NCI-H2196 treated with DMSO at 0.1 percent for 48 hours (cell line): ENCODE data around the gene PNLIPRP1.

Experiments
- DNase-seq: peaks from one replicate; lab custom pipeline; 2025; ENCODE audit not compliant: unreplicated experiment; lab: John Stamatoyannopoulos, UW

Gene PNLIPRP1

DNA sequence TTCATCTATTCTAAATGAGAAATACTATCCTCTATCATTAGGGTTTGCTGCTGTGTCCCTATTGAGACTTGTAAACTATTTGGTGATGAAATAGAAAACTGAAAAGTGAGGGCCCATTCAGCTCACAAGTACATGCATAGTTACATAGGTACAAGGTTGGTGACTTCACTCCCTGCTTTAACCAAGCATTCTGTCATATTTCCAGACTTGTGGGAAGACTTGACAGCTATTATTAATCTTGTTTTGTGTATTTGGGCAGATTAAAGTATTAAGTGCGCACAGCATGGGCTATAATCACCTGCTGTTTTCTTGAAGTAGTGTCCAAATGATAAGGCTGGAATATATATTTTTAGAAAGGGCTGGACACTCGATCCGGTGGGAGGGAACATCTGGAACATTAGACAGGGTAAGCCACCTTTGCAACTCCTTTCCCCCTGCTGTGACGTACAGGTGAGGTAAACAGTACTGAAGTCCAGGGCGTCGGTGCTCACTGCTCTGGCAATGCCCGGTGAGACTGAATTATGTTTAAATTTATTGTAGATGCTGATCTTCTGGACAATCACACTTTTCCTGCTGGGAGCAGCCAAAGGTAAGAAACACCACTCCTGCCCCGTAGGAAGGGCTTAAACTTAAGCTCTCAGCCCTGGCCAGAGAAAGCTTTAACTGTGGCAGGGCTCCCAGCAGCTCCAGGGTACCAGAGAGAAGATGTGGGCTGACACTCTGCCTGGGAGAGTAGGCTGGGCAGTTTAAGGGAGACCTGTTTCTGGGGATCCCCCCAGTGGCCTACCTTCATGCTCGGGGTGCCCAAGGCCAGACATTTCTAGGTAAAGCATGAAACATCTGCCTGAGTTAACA lies at the start of gene PNLIPRP1:
Gene PNLIPRP1, plus strand, starts transcription at position 370 of the 855 bp plus-strand sequence. Its CDS starts 171 bp downstream, at position 541.
- DNase-seq: no peak

DNA sequence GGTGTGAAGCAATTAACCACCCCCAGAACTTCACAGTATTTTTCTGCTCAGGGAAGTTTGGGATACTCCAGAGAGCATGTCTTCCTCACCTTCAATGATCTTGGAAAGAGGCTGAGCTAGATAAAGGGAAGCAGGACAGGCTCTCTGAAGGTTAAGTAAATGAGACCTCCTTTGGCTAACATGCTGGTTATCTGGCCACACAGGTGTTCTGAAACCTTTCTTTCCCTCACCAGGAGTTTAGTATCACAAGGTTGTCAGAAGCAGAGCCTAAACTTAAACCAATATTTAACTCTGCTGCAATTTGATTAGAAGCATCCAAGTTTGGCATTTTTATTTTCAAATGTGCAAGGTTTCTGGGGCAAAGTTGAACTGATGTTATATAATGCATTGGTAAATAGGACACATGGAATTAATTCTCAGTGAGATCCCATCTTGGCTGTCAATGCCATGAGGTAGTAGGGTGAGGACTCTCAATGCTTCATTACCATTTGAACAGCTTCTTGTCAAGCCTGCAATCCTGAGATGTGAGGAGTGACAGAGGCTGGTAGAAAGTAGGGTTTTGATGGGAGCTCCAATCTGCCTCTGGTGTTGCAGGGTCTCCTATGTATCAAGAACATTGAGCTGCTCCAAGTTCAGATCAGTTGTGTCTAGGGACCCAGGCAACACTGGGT lies 48.6 kb upstream of the PNLIPRP1 start:
- DNase-seq: no peak

DNA sequence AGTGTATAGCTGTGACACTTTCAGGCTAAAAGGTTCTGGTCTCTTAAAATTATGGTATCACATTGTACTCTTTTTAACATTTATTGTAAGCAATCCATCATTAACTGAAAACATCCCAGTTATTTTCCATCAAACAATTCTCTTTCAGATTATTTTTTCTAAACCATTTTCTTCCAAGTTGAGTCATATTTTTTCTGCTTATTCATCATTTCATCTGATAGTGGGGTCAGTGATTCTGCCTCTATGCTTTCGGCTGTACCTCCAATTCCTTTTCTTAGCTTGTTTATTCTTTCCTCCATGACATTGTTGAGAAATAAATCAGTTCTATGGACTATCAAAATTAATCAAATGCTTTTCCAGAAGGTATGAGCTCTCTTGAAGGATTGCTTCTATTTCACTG lies 45.6 kb upstream of the PNLIPRP1 start:
- no peak for DNase-seq

DNA sequence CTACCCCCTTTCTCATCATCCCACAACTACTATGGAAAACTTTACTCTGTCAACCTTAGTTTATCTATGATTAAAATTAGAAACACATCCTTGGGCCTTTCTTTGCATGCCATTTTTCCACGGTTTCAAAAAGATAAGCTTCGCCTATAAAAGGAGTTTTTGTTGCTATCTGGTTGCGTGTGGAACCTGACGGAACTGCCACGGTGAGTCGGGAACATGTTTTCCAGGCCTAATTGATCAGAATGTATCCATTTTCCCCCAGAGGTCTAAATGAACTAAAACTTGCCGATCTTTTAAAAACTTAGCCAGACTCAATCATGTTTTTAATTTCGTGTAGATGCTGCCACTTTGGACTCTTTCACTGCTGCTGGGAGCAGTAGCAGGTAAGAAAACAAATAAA lies 45.0 kb upstream of the PNLIPRP1 start, which contains the start of gene PNLIP:
Gene PNLIP, plus strand, starts transcription at position 176 of the 400 bp plus-strand sequence. Its CDS starts 162 bp downstream, at position 338.
- DNase-seq: no peak

DNA sequence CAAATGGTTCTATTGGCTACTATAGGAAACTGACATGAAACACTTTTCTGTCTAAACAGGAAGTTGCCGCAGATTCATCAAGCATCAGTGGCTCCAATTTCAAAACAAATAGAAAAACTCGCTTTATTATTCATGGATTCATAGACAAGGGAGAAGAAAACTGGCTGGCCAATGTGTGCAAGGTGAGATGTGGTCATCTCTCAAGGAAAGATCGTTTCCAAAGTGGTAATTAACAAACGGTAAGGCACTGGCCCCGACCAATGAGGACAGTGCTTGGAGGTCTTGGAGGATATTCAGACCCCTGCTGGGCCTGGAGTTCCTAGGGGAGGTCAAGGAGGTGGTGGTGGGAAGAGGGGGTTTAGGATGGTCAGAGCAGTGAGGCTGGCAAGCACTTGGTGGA lies 42.5 kb upstream of the PNLIPRP1 start:
- DNase-seq: no peak

DNA sequence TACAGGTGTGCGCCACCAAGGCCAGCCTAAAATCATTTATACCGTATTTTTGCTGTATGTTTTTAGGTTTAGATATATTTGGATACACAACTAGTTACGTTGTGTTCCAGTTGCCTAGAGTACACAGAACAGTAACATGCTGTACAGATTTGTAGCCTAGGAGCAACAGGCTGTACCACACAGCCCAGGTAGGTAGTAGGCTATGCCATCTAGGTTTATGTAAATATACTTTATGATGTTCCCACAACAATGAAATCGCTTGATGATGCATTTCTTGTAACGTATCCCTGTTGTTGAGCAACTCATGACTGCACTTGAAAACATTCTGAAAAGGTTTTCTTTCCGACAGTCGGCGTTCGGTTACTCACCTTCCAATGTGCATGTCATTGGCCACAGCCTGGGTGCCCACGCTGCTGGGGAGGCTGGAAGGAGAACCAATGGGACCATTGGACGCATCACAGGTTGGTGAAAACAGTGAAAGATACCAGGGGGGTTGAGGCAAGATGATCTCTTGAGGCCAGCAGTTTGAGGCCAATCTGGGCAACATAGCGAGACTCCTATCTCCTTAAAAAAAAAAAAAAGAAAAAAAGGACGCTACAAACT lies 37.3 kb upstream of the PNLIPRP1 start:
- no peak for DNase-seq

DNA sequence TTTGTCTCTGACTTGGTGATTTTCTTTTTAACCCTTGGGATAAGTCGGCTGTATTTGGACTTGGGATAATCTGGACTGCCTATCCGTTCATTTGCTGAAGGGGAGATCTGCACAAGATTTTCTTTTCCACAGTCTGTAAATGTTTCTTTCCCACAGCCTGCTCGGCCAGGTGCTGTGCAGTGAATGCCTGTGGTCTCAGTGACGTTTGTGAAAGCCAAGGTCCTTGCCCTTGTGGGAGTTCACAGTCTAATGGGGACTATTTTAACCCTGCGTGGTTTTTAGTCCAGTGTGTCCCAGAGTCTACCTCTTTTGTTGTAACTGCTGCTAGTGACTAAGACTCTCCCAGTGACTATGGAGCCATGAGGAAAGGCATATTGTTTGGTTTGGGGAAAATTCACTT lies 36.1 kb upstream of the PNLIPRP1 start:
- DNase-seq: no peak

DNA sequence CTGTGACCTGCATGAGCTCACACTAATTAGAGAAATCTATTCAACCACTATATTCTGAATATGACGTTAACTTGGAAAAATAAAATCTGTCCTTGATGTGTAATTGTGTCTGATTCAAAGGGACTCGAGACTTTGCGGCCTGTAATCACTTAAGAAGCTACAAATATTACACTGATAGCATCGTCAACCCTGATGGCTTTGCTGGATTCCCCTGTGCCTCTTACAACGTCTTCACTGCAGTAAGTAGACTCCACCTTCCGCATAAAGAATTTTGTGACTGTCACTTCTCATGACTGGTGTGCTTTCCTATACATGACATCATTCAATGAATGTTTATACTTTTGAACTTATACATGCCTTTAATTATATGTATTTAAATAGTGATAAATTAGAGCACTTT lies 34.9 kb upstream of the PNLIPRP1 start:
- no peak for DNase-seq

DNA sequence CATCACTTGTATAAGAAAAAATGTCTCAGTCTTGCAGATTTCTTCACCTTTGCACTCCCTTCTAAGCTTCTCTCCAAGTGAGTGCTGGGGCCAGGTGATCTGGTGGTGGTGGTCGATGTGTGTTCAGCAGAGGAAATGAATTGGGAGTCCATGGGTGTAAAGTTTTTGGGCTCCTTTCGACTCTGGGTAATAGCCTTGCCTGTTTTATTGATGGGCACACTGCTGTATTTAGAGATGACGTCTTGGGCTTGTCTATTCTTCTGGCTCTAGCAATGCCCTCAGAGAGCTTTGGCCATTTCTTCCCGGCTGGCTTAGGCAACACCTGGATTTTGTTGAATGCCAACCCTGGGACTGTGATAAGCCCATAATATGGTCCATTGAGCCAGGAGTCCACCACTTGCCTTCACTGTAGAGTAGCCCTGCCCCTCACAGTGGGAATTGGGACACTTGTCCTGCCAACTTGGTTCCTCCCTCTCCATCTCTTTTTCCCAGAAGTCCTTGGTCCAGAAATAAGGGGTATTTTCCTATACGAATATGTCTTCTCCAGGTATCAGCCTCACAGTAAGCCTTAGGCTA lies 33.4 kb upstream of the PNLIPRP1 start:
- no peak for DNase-seq

DNA sequence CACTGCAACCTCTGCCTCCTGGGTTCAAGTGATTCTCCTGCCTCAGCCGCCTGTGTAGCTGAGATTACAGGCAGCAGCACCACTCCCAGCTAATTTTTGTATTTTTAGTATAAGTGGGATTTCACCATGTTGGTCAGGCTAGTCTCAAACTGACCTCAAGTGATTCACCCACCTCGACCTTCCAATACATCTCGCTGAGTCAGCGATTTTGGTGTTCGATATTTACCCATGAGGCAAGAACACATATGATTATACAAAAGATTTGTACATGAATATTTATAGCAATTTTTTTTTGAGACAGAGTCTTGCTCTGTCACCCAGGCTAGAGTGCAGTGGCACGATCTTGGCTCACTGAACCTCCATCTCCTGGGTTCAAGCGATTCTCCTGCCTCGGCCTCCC lies 25.2 kb upstream of the PNLIPRP1 start:
- DNase-seq: no peak

DNA sequence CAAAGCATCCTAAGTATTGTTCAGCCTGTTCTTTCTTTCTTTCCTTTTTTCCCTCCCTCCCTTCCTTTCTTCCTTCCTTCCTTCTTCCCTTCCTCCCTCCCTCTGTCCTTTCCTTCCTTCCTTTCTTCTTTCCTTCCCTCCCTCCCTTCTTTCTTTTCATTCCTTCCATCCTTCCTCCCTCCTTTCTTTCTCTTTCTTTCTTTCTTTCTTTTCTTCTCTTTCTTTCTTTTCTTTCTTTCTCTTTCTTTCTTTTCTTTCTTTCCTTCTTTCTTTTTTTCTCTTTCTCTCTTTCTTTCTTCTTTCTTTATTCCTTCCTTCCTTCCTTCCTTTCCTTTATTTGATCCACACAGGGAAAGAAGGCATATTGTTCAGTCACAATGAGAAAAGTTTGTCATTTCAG lies 23.8 kb upstream of the PNLIPRP1 start:
- no peak for DNase-seq

DNA sequence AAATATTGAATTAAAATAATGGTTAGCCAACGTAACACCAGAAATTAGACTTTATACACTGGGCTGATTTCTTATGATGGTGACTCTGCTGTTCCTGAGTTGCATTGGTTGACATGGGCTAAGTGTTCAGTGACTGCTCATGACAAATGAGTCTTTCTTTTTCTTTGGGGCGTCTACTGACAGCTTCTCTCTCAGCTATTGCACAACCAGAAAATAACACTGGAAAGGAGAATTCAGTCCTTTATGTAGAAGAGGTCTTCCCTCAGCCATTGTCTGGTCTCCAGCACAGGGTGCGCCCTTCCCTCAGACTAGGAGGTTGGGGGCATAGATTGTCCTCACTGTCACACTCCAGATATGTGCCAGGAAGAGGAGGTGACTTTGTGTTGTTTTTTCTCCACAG lies 23.4 kb upstream of the PNLIPRP1 start:
- DNase-seq: no peak

DNA sequence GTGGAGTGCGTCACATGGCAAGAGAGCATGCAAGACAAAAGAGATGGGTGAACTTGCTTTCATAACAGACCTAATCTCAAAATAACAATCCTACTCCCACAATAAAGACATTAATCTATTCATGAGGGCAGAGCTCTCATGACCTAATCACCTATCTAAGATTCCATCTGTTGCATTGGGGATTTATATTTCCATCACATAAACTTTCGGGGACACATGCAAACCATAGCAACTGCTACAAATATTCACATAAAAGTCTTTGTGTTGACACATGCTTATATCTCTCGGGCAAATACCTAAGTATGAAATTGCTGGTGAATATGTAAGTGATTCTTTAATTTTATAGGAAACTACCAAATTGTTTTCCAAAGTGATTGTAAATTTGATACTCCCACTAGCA lies 16.0 kb upstream of the PNLIPRP1 start:
- no peak for DNase-seq

DNA sequence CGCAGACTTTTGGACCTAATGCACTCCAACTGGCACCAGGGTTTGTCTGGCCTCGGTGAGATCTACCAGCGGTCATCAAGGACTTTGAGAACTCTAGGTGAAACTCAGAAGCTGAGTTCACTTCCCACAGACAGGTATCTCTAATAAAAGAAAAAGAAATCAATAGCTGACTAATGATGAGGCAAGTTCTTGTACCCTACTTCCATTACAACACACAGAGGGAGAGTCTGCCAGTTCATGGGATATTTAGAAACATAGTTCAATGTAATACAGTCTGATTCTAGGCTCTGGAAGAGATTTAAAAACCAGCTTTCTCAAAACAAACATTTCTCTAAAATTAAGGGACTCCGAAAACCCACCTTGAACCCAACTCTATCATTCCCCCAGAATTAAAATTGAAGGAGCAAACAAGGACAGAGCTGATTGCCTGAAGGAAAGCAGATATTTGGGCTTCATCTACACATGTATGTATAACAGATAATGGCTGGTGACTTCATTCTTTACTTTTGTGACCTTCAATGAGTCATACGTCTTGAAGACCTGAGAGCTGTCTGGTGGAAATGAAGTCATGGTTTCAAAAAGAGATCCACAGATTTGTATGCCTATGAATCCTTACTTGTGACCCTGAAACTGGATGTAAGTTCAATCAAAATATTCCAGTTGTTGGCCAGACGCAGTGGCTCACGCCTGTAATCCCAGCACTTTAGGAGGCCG lies 2.7 kb upstream of the PNLIPRP1 start:
- DNase-seq: no peak

DNA sequence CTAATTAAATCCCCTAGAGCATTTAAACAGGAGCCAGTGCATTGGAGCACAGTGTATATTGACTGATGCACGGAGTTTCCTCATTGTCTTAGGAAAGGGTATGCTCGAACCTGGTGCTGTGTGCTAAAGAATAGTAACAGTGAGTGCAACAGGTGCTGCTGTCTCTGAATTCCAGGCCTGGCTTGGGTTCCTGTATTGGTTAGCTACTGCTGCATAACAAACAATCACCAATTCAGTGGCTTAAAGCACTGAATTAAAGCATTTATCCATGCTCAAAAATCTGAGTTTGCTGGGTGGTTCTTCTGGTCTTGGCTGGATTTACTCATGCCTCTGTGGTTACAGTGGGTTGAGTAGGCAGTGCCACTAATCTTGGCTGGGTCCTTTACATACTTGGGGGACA lies 1.8 kb upstream of the PNLIPRP1 start:
- no peak for DNase-seq

DNA sequence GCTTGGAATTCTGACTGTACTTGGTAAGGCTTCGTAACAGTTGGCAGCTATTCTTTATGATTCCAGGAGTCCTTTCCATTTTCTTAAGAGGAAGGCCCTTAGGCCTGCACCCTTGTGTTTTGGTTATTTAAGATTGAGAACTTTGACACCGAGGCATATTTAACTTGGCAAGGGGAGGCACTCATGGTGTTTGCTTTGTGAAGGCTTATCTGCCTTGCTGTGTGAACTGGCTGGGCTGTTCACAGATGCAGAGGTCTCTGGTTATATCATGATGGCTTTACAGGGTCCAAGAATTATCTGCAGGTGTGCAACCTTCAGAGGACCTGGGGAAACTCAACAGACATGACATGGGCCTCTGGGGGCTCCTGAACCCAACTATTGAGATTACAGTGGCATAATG lies 833 bp upstream of the PNLIPRP1 start:
- DNase-seq: no peak

DNA sequence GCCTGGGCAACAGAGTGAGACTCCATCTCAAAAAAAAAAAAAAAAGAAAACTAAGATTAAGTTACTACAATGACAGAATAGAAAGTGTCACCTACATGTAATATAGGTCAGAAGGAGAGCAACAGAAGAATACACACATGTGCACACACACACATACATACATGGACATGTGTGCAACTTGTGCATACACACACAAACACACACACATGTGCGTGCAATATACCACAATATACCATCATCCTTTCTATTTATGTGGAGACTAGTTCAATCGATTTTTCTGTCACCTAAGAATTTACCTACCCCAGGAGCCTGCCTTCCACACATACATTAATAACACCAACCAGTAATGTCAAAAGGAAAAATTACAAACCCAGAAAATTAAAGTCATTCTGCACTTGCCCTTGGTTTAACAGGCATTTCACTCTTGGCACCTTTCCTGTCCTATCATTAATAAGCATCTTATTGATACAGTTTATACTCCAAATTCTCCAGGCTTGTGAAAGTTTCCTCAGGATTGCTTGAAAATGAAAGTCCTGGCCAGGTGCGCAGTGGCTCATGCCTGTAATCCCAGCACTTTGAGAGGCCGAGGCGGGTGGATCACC lies 2.5 kb downstream of the PNLIPRP1 start:
- no peak for DNase-seq

DNA sequence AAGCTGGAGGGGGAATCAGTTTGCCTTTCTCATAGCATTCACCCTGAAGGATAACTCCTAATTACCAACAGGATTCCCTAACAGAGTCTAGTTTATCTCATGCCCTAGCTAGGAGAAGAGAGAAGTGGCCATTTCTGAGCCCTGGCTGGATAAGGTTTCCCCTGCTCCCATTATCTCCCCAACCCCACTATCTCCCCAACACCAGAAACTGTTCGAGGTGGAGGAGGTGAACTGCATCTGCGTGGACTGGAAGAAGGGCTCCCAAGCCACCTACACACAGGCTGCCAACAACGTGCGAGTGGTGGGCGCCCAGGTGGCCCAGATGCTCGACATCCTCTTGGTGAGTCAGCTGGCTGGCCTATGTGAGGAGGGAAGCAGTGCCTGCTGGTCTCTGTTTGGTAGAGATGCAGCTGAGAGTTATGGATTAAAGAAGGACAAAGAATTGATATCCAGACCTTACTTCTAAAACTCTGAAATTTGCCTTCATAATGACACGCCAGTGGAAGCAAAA lies 3.8 kb downstream of the PNLIPRP1 start:
- DNase-seq: no peak

DNA sequence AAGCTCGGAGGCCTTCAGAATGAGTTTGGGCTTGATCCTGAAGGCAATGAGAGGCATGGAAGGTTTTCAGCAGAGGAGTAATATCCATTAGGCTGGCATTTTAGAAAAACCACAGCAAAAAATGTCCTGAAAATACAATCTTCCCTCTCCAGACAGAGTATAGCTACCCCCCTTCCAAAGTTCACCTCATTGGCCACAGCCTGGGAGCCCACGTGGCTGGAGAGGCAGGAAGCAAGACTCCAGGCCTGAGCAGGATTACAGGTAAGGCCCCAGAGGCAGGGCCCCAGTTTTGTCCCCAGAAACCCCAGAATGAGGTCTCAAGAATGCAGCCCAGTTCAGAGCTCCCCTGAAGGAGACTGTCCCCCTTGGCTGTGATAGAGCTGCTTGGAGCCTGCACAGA lies 5.3 kb downstream of the PNLIPRP1 start:
- no peak for DNase-seq

DNA sequence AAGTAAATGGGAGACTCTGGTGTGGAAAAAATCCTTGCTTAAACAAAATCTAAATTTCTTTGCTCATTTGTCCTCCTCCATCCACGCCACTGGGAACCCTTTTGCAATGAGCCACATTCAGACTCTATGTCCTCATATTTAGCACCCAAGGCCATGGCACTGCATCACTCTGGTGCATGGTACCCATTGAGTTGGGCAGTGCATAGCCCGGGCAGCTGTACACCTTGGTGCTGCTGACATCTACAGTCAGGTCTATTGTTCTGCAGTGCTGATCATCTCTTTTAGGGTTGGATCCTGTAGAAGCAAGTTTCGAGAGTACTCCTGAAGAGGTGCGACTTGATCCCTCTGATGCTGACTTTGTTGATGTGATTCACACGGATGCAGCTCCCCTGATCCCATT lies 6.8 kb downstream of the PNLIPRP1 start:
- no peak for DNase-seq
